Progenitor cell of endocrine pancreas (in vitro differentiated cells): ENCODE data around the gene TMIGD2. TPM values are rescaled to one million over a fixed set of nuclear protein-coding genes. Genes with fewer than 3 reads are reported as not detected.
A peak's percentile ranks its signal among the peaks of the same experiment; 100 is the strongest.
"Not testable (repeated sequence)": the region's sequence is repeated elsewhere in the genome, so short reads cannot be mapped to it uniquely, and the experiment has no call there.

Source experiments
- DNase-seq: peaks from one replicate; pipeline ENCODE4 v3.0.0; 2021; ENCODE audit warnings: low spot score; ENCODE audit not compliant: unreplicated experiment
- H3K27ac Mint-ChIP-seq: 2 replicates; pipeline ENCODE4 v1.8.0; 2021; ENCODE audit warnings: mild to moderate bottlenecking, moderate library complexity, mixed read lengths
- H3K27me3 Mint-ChIP-seq: 2 replicates; pipeline ENCODE4 v1.8.0; 2021; ENCODE audit warnings: mixed read lengths
- H3K36me3 Mint-ChIP-seq: 2 replicates; pipeline ENCODE4 v1.8.0; 2022; ENCODE audit warnings: mixed read lengths; ENCODE audit not compliant: insufficient read depth
- H3K4me1 Mint-ChIP-seq: 2 replicates; pipeline ENCODE4 v1.8.0; 2021; ENCODE audit warnings: low read depth, mixed read lengths
- H3K4me3 Mint-ChIP-seq: 2 replicates; pipeline ENCODE4 v1.8.0; 2021; ENCODE audit warnings: low read depth, mild to moderate bottlenecking, moderate library complexity, mixed read lengths
- H3K9me3 Mint-ChIP-seq: 2 replicates; pipeline ENCODE4 v1.8.0; 2021; ENCODE audit warnings: low read depth, mixed read lengths
- CTCF ChIP-seq: fragments of 200-600 bp; sonication (generic); IDR thresholded peaks from one replicate; pipeline ENCODE4 v1.5.0; 2021; ENCODE audit warnings: antibody characterized with exemption, mild to moderate bottlenecking; ENCODE audit not compliant: unreplicated experiment
- total RNA-seq: library from RNA; stranded (reverse); gene quantifications from 2 replicates; pipeline ENCODE4 v1.2.1, GENCODE V29; 2021

The TMIGD2 gene
- total RNA-seq, 1 donor from 2014 or later = not detected

GRCh38 chr19:4291184-4291732, 10.9 kb downstream of the TMIGD2 start:
- H3K27ac Mint-ChIP-seq = peak overlapping the region; percentile 43
- no peak overlapping the region for H3K4me3 Mint-ChIP-seq
- peaks cover 7% of the 10 kb centered on the region for H3K27me3 Mint-ChIP-seq
- no peaks in the 10 kb centered on the region for H3K36me3 Mint-ChIP-seq
- no peaks in the 10 kb centered on the region for H3K4me1 Mint-ChIP-seq
- no peak for TF ChIP-seq CTCF
- DNase-seq = no peak
- no peaks in the 10 kb centered on the region for H3K9me3 Mint-ChIP-seq

- no peak for TF ChIP-seq CTCF
- Mint-ChIP-seq H3K36me3 (no peaks in the 10 kb centered on the region), H3K4me3 (no peak overlapping the region), H3K9me3 (no peaks in the 10 kb centered on the region), H3K4me1 (no peaks in the 10 kb centered on the region), H3K27ac (no peak overlapping the region), H3K27me3 (peaks cover 5% of the 10 kb centered on the region)
- DNase-seq = no peak
These were observed 14.0 kb downstream of the TMIGD2 start for GRCh38 chr19:4288091-4288777.

GRCh38 chr19:4286141-4286540, 16.0 kb downstream of the TMIGD2 start:
- H3K27me3 Mint-ChIP-seq = peaks cover 17% of the 10 kb centered on the region
- H3K36me3 Mint-ChIP-seq, H3K9me3 Mint-ChIP-seq, DNase-seq, H3K27ac Mint-ChIP-seq, H3K4me1 Mint-ChIP-seq, H3K4me3 Mint-ChIP-seq: not testable (repeated sequence)

GRCh38 chr19:4284974-4285373, 17.2 kb downstream of the TMIGD2 start:
- DNase-seq = no peak
- Mint-ChIP-seq H3K27ac (no peak overlapping the region), H3K27me3 (peaks cover 29% of the 10 kb centered on the region), H3K9me3 (no peaks in the 10 kb centered on the region), H3K36me3 (no peaks in the 10 kb centered on the region), H3K4me1 (no peaks in the 10 kb centered on the region), H3K4me3 (no peak overlapping the region)
- no peak for TF ChIP-seq CTCF

- no peaks in the 10 kb centered on the region for H3K9me3 Mint-ChIP-seq
- H3K27me3 Mint-ChIP-seq = peaks cover 33% of the 10 kb centered on the region
- H3K36me3 Mint-ChIP-seq = no peaks in the 10 kb centered on the region
- peaks cover 2% of the 10 kb centered on the region for H3K4me1 Mint-ChIP-seq
- H3K27ac Mint-ChIP-seq = no peak overlapping the region
- no peak overlapping the region for H3K4me3 Mint-ChIP-seq
- DNase-seq = no peak
- no peak for TF ChIP-seq CTCF
These were observed 17.8 kb downstream of the TMIGD2 start for GRCh38 chr19:4284176-4284958.
